BE2C (cell line): ENCODE data around the gene PREX1.

Source experiments
- DNase-seq: peaks from one replicate; pipeline ENCODE4 v3.0.0-alpha.2; 2020
- H3K27me3 ChIP-seq: fragments of 250-450 bp; sonication (Bioruptor Pico); 2 replicates; pipeline ENCODE4 v1.5.1; 2020; ENCODE audit warnings: mild to moderate bottlenecking
- H3K36me3 ChIP-seq: fragments of 250-450 bp; sonication (Bioruptor Pico); 2 replicates; pipeline ENCODE4 v1.5.1; 2020; ENCODE audit warnings: mild to moderate bottlenecking
- H3K4me1 ChIP-seq: fragments of 250-450 bp; sonication (Bioruptor Pico); 2 replicates; pipeline ENCODE4 v1.5.1; 2020
- H3K4me3 ChIP-seq: 2 replicates; pipeline ENCODE4 v1.5.1; 2011; ENCODE audit warnings: low read depth, low read length
- H3K9me3 ChIP-seq: fragments of 250-450 bp; sonication (Bioruptor Pico); 2 replicates; pipeline ENCODE4 v1.5.1; 2020
- CTCF ChIP-seq: IDR thresholded peaks from 2 replicates; pipeline ENCODE4 v1.5.1; 2012; ENCODE audit warnings: mild to moderate bottlenecking, low read depth, low read length

The PREX1 gene

GRCh38 chr20:48742233-48742632 lies 85.6 kb downstream of the PREX1 start:
- H3K4me1 ChIP-seq, result no peaks in the 10 kb centered on the region
- DNase-seq, result no peak
- no peaks in the 10 kb centered on the region for H3K36me3 ChIP-seq
- H3K27me3 ChIP-seq, result no peaks in the 10 kb centered on the region
- no peak for TF ChIP-seq CTCF
- no peak overlapping the region for H3K4me3 ChIP-seq
- no peaks in the 10 kb centered on the region for H3K9me3 ChIP-seq

GRCh38 chr20:48741669-48742068 lies 86.1 kb downstream of the PREX1 start:
- H3K36me3 ChIP-seq, result no peaks in the 10 kb centered on the region
- TF ChIP-seq CTCF, result no peak

GRCh38 chr20:48740712-48741111 lies 87.1 kb downstream of the PREX1 start:
- Histone ChIP-seq H3K4me1 (no peaks in the 10 kb centered on the region), H3K9me3 (no peaks in the 10 kb centered on the region), H3K4me3 (no peak overlapping the region), H3K36me3 (no peaks in the 10 kb centered on the region), H3K27me3 (no peaks in the 10 kb centered on the region)
- no peak for DNase-seq
- no peak for TF ChIP-seq CTCF

More at GRCh38 chr20:48741669-48742068, 86.1 kb downstream of the PREX1 start:
- no peaks in the 10 kb centered on the region for H3K9me3 ChIP-seq
- no peaks in the 10 kb centered on the region for H3K4me1 ChIP-seq
- DNase-seq, result no peak
- H3K4me3 ChIP-seq, result no peak overlapping the region
- no peaks in the 10 kb centered on the region for H3K27me3 ChIP-seq

GRCh38 chr20:48740292-48740649 lies 87.5 kb downstream of the PREX1 start:
- TF ChIP-seq CTCF, result no peak
- no peaks in the 10 kb centered on the region for H3K27me3 ChIP-seq
- no peak overlapping the region for H3K4me3 ChIP-seq
- no peaks in the 10 kb centered on the region for H3K4me1 ChIP-seq
- no peaks in the 10 kb centered on the region for H3K9me3 ChIP-seq
- H3K36me3 ChIP-seq, result no peaks in the 10 kb centered on the region
- DNase-seq, result no peak

- Histone ChIP-seq H3K36me3 (no peaks in the 10 kb centered on the region), H3K9me3 (no peaks in the 10 kb centered on the region), H3K27me3 (no peaks in the 10 kb centered on the region), H3K4me3 (no peak overlapping the region), H3K4me1 (no peaks in the 10 kb centered on the region)
- no peak for DNase-seq
- no peak for TF ChIP-seq CTCF
Observed at GRCh38 chr20:48739395-48740291, 88.2 kb downstream of the PREX1 start.
